ENCODE measurements around the gene PDZD4.
A peak's percentile ranks its signal among the peaks of the same experiment; 100 is the strongest.

Gene PDZD4

GRCh38 chrX:153767674-153768055 is 62.7 kb downstream of the PDZD4 start:
- Histone ChIP-seq H3K4me3 (ENCODE audit: low read length) (no peak overlapping the region), H3K9ac (ENCODE audit: low read length) (no peak overlapping the region), H3K36me3 (ENCODE audit: control insufficient read depth, insufficient read depth, low read length) (no peaks in the 10 kb centered on the region), H3K4me1 (ENCODE audit: control insufficient read depth, insufficient read depth, low read length) (peaks cover 10% of the 10 kb centered on the region), H3K9me3 (ENCODE audit: control insufficient read depth, low read length) (no peaks in the 10 kb centered on the region), H3K27me3 (ENCODE audit: control insufficient read depth, insufficient read depth, low read length) (no peaks in the 10 kb centered on the region)

- H3K9ac ChIP-seq (ENCODE audit: low read length), result no peak overlapping the region
- peaks cover 10% of the 10 kb centered on the region for H3K4me1 ChIP-seq (ENCODE audit: control insufficient read depth, insufficient read depth, low read length)
- H3K36me3 ChIP-seq (ENCODE audit: control insufficient read depth, insufficient read depth, low read length), result no peaks in the 10 kb centered on the region
- no peak overlapping the region for H3K4me3 ChIP-seq (ENCODE audit: low read length)
- no peaks in the 10 kb centered on the region for H3K27me3 ChIP-seq (ENCODE audit: control insufficient read depth, insufficient read depth, low read length)
- H3K9me3 ChIP-seq (ENCODE audit: control insufficient read depth, low read length), result no peaks in the 10 kb centered on the region
Observed at GRCh38 chrX:153766871-153767673, 63.3 kb downstream of the PDZD4 start.

GRCh38 chrX:153766098-153766817 is 64.1 kb downstream of the PDZD4 start:
- no peaks in the 10 kb centered on the region for H3K9me3 ChIP-seq (ENCODE audit: control insufficient read depth, low read length)
- no peaks in the 10 kb centered on the region for H3K36me3 ChIP-seq (ENCODE audit: control insufficient read depth, insufficient read depth, low read length)
- H3K4me1 ChIP-seq (ENCODE audit: control insufficient read depth, insufficient read depth, low read length), result peaks cover 10% of the 10 kb centered on the region
- no peak overlapping the region for H3K4me3 ChIP-seq (ENCODE audit: low read length)
- H3K27me3 ChIP-seq (ENCODE audit: control insufficient read depth, insufficient read depth, low read length), result no peaks in the 10 kb centered on the region
- H3K9ac ChIP-seq (ENCODE audit: low read length), result no peak overlapping the region

- peaks cover 10% of the 10 kb centered on the region for H3K4me1 ChIP-seq (ENCODE audit: control insufficient read depth, insufficient read depth, low read length)
- no peak overlapping the region for H3K4me3 ChIP-seq (ENCODE audit: low read length)
- no peaks in the 10 kb centered on the region for H3K9me3 ChIP-seq (ENCODE audit: control insufficient read depth, low read length)
- H3K9ac ChIP-seq (ENCODE audit: low read length), result no peak overlapping the region
- no peaks in the 10 kb centered on the region for H3K27me3 ChIP-seq (ENCODE audit: control insufficient read depth, insufficient read depth, low read length)
- H3K36me3 ChIP-seq (ENCODE audit: control insufficient read depth, insufficient read depth, low read length), result no peaks in the 10 kb centered on the region
Observed at GRCh38 chrX:153765138-153766079, 64.9 kb downstream of the PDZD4 start.

GRCh38 chrX:153764786-153765137 is 65.6 kb downstream of the PDZD4 start:
- H3K36me3 ChIP-seq (ENCODE audit: control insufficient read depth, insufficient read depth, low read length), result no peaks in the 10 kb centered on the region
- no peak overlapping the region for H3K4me3 ChIP-seq (ENCODE audit: low read length)
- H3K9ac ChIP-seq (ENCODE audit: low read length), result peak overlapping the region; percentile 22
- no peaks in the 10 kb centered on the region for H3K9me3 ChIP-seq (ENCODE audit: control insufficient read depth, low read length)
- no peaks in the 10 kb centered on the region for H3K27me3 ChIP-seq (ENCODE audit: control insufficient read depth, insufficient read depth, low read length)
- peaks cover 10% of the 10 kb centered on the region for H3K4me1 ChIP-seq (ENCODE audit: control insufficient read depth, insufficient read depth, low read length)

- H3K36me3 ChIP-seq (ENCODE audit: control insufficient read depth, insufficient read depth, low read length), result no peaks in the 10 kb centered on the region
- H3K4me3 ChIP-seq (ENCODE audit: low read length), result no peak within 1 kb of the TSS
- peak within 1 kb of the TSS; percentile 22 for H3K9ac ChIP-seq (ENCODE audit: low read length)
- H3K9me3 ChIP-seq (ENCODE audit: control insufficient read depth, low read length), result no peaks in the 10 kb centered on the region
- no peaks in the 10 kb centered on the region for H3K27me3 ChIP-seq (ENCODE audit: control insufficient read depth, insufficient read depth, low read length)
- peaks cover 10% of the 10 kb centered on the region for H3K4me1 ChIP-seq (ENCODE audit: control insufficient read depth, insufficient read depth, low read length)
Observed at GRCh38 chrX:153763989-153764755, 66.2 kb downstream of the PDZD4 start, which contains the start of gene PLXNB3. PLXNB3 (plus strand) TSS chrX:153764249; CDS start chrX:153765536, 1,287 bp downstream.

- no peaks in the 10 kb centered on the region for H3K27me3 ChIP-seq (ENCODE audit: control insufficient read depth, insufficient read depth, low read length)
- no peaks in the 10 kb centered on the region for H3K9me3 ChIP-seq (ENCODE audit: control insufficient read depth, low read length)
- no peak overlapping the region for H3K9ac ChIP-seq (ENCODE audit: low read length)
- H3K36me3 ChIP-seq (ENCODE audit: control insufficient read depth, insufficient read depth, low read length), result no peaks in the 10 kb centered on the region
- peaks cover 10% of the 10 kb centered on the region for H3K4me1 ChIP-seq (ENCODE audit: control insufficient read depth, insufficient read depth, low read length)
- no peak overlapping the region for H3K4me3 ChIP-seq (ENCODE audit: low read length)
Observed at GRCh38 chrX:153763298-153763932, 66.9 kb downstream of the PDZD4 start.

GRCh38 chrX:153762626-153763173 is 67.6 kb downstream of the PDZD4 start:
- no peaks in the 10 kb centered on the region for H3K9me3 ChIP-seq (ENCODE audit: control insufficient read depth, low read length)
- no peaks in the 10 kb centered on the region for H3K27me3 ChIP-seq (ENCODE audit: control insufficient read depth, insufficient read depth, low read length)
- no peak overlapping the region for H3K4me3 ChIP-seq (ENCODE audit: low read length)
- no peaks in the 10 kb centered on the region for H3K36me3 ChIP-seq (ENCODE audit: control insufficient read depth, insufficient read depth, low read length)
- H3K9ac ChIP-seq (ENCODE audit: low read length), result no peak overlapping the region
- peaks cover 10% of the 10 kb centered on the region for H3K4me1 ChIP-seq (ENCODE audit: control insufficient read depth, insufficient read depth, low read length)

GRCh38 chrX:153761863-153762262 is 68.5 kb downstream of the PDZD4 start:
- Histone ChIP-seq H3K4me3 (ENCODE audit: low read length) (no peak overlapping the region), H3K9me3 (ENCODE audit: control insufficient read depth, low read length) (no peaks in the 10 kb centered on the region), H3K27me3 (ENCODE audit: control insufficient read depth, insufficient read depth, low read length) (no peaks in the 10 kb centered on the region), H3K36me3 (ENCODE audit: control insufficient read depth, insufficient read depth, low read length) (no peaks in the 10 kb centered on the region), H3K4me1 (ENCODE audit: control insufficient read depth, insufficient read depth, low read length) (peaks cover 9% of the 10 kb centered on the region), H3K9ac (ENCODE audit: low read length) (no peak overlapping the region)

GRCh38 chrX:153755136-153755535 is 75.2 kb downstream of the PDZD4 start:
- no peaks in the 10 kb centered on the region for H3K27me3 ChIP-seq (ENCODE audit: control insufficient read depth, insufficient read depth, low read length)
- H3K9me3 ChIP-seq (ENCODE audit: control insufficient read depth, low read length), result no peaks in the 10 kb centered on the region
- H3K9ac ChIP-seq (ENCODE audit: low read length), result no peak overlapping the region
- H3K4me1 ChIP-seq (ENCODE audit: control insufficient read depth, insufficient read depth, low read length), result no peaks in the 10 kb centered on the region
- H3K4me3 ChIP-seq (ENCODE audit: low read length), result no peak overlapping the region
- H3K36me3 ChIP-seq (ENCODE audit: control insufficient read depth, insufficient read depth, low read length), result no peaks in the 10 kb centered on the region

Data from mucosa of stomach (tissue), 1 donor.